ENCODE data around the gene TRIO.
"Not testable (repeated sequence)": the region's sequence is repeated elsewhere in the genome, so short reads cannot be mapped to it uniquely, and the experiment has no call there.

TRIO gene

DNA sequence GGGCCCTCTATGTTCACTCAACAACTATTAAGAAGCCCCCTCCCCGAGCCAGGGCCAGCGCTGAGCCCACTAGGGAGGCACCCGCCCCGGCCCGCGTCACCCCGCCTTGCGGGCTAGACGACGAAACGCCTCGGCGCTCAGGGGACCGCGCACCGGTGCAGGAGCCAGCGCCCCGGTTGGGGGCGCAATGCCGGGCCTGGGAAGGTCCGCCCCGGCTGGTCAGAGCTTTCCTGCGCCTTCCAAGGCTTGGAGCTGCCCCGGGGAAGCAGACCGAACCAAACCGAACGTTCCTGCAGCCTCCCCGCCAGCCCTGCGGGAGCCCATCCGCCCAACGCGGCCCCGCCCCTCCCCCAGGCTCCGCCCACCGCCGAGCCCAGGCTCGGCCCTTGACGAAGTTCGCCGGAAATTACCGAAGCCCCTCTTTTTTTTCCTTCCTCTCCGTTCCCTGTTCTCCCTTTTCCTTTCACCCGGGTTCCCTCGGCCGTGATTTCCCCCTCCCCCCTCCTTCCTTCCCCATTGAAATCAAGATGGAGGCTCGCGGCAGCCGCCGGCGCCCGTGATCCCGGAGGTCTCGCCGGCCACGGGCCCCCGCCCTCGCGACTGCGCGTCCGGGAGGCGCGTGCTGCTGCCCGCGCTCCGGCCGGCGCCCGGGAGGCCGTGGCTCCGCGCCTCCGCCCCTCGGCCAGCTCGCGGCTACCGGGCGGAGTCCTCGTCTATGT, at the start of gene TRIO:
Gene TRIO, plus strand, starts transcription at position 516 of the 719 bp plus-strand sequence. CDS start 384 bp downstream, outside the sequence.
- no peaks in the 10 kb centered on the region for H3K9me3 ChIP-seq (ENCODE audit: low read depth, low read length)
- peak; percentile 69 for DNase-seq (ENCODE audit: low read depth, low spot score)
- H3K36me3 ChIP-seq (ENCODE audit: insufficient read depth, low read length) = no peaks in the 10 kb centered on the region
- H3K27ac ChIP-seq = no peak within 1 kb of the TSS
- H3K9ac ChIP-seq (ENCODE audit: insufficient read length) = peak within 1 kb of the TSS; percentile 80
- peak within 1 kb of the TSS; percentile 91 for H3K4me3 ChIP-seq
- TF ChIP-seq POLR2AphosphoS5 (IDR thresholded peaks at IDR 0.05; ENCODE audit: borderline replicate concordance, low read depth, low read length) (peak; percentile 66), FOXP2 (optimal IDR thresholded peaks at IDR 0.05; ENCODE audit: control extremely low read depth, extremely low read length, insufficient read depth) (no peak), EZH2 (IDR thresholded peaks at IDR 0.05) (no peak)

DNA sequence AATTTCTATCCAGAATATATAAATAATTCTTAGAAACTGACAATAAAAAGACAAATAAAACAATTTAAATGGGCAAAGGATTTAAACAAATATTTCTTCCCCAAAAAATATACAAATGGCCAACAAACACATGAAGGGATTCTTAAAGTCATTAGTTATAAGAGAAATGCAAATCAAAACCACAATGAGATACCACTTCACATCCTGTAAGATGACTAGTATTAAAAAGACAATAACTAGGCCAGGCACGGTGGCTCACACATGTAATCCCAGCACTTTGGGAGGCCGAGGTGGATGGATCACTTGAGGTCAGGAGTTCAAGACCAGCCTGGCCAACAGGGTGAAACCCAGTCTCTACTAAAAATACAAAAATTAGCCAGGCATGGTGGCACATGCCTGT, 45.8 kb upstream of the TRIO start:
- not testable (repeated sequence) for H3K9ac ChIP-seq (ENCODE audit: insufficient read length)

DNA sequence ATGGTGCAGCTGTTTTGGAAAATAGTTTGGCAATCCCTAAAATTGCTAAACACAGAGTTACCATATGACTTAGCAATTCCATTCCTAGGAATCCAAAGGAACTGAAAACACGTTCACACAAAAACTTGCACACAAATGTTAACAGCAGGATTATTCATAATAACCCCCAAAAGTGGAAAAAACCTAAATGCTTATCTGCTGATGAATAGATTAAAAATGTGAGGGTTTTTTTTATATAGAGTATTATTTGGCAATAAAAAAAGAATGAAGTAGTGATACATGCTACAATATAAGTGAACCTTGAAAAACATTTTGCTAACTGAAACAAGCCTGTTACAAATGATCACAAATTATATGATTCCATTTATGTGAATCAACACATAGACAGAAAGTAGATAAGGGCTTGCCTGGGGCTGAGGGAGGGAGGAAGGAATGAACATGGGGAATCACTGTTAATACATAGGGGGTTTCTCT, 45.1 kb upstream of the TRIO start:
- no peak overlapping the region for H3K4me3 ChIP-seq
- no peak for DNase-seq (ENCODE audit: low read depth, low spot score)
- H3K27ac ChIP-seq = no peak overlapping the region
- H3K9me3 ChIP-seq (ENCODE audit: low read depth, low read length) = no peaks in the 10 kb centered on the region
- H3K9ac ChIP-seq (ENCODE audit: insufficient read length) = no peak overlapping the region
- no peaks in the 10 kb centered on the region for H3K36me3 ChIP-seq (ENCODE audit: insufficient read depth, low read length)
- no peak for TF ChIP-seq POLR2AphosphoS5 (IDR thresholded peaks at IDR 0.05; ENCODE audit: borderline replicate concordance, low read depth, low read length)
- TF ChIP-seq EZH2 (IDR thresholded peaks at IDR 0.05) = no peak
- TF ChIP-seq FOXP2 (optimal IDR thresholded peaks at IDR 0.05; ENCODE audit: control extremely low read depth, extremely low read length, insufficient read depth) = no peak

More for the DNA sequence above, 45.8 kb upstream of the TRIO start:
- H3K4me3 ChIP-seq; H3K36me3 ChIP-seq (ENCODE audit: insufficient read depth, low read length); H3K27ac ChIP-seq; DNase-seq (ENCODE audit: low read depth, low spot score); H3K9me3 ChIP-seq (ENCODE audit: low read depth, low read length): not testable (repeated sequence)

DNA sequence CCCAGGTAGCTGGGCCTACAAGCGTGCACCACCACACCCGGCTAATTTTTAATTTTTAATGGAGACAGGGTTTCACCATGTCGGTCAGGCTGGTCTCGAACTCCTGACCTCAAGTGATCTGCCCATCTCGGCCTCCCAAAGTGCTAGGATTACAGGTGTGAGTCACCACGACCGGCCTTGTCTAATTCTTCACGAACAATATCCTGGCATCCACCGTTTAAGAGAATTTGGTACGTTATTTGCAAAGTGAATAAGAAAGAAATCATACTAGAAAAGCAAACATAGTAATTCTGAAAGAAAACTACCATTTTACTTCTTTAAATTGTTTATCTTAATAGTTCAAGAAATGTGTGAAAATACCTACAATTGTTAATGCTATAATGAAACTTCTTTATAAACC, 42.9 kb upstream of the TRIO start:
- Histone ChIP-seq H3K4me3 (no peak overlapping the region), H3K27ac (no peak overlapping the region), H3K9ac (ENCODE audit: insufficient read length) (no peak overlapping the region), H3K36me3 (ENCODE audit: insufficient read depth, low read length) (no peaks in the 10 kb centered on the region), H3K9me3 (ENCODE audit: low read depth, low read length) (no peaks in the 10 kb centered on the region)
- TF ChIP-seq FOXP2 (optimal IDR thresholded peaks at IDR 0.05; ENCODE audit: control extremely low read depth, extremely low read length, insufficient read depth) = no peak
- no peak for TF ChIP-seq POLR2AphosphoS5 (IDR thresholded peaks at IDR 0.05; ENCODE audit: borderline replicate concordance, low read depth, low read length)
- TF ChIP-seq EZH2 (IDR thresholded peaks at IDR 0.05) = no peak
- DNase-seq (ENCODE audit: low read depth, low spot score) = no peak

DNA sequence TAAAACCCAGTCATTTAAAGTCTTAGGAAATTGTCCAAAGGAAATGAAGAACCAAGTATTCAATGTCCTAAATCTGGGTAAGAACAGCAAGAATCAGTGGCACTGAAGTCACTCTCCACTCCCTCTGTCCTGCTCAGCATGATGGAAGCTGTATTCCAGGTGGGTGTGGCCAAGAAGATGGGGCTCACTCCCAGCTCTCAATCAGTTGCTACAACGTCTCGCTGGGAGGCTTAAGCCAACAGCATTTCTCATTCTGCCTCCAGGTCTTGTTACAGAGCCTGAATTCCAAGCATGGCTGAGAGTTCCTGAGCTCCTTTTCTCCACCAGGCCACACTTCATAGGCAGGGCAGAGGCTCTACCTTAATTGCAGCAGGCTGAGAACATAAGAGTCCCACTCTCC, 41.2 kb upstream of the TRIO start:
- no peak overlapping the region for H3K4me3 ChIP-seq
- DNase-seq (ENCODE audit: low read depth, low spot score) = no peak
- H3K27ac ChIP-seq = no peak overlapping the region
- TF ChIP-seq POLR2AphosphoS5 (IDR thresholded peaks at IDR 0.05; ENCODE audit: borderline replicate concordance, low read depth, low read length) = no peak
- TF ChIP-seq EZH2 (IDR thresholded peaks at IDR 0.05) = no peak
- TF ChIP-seq FOXP2 (optimal IDR thresholded peaks at IDR 0.05; ENCODE audit: control extremely low read depth, extremely low read length, insufficient read depth) = no peak
- H3K36me3 ChIP-seq (ENCODE audit: insufficient read depth, low read length) = no peaks in the 10 kb centered on the region
- no peaks in the 10 kb centered on the region for H3K9me3 ChIP-seq (ENCODE audit: low read depth, low read length)
- H3K9ac ChIP-seq (ENCODE audit: insufficient read length) = no peak overlapping the region

DNA sequence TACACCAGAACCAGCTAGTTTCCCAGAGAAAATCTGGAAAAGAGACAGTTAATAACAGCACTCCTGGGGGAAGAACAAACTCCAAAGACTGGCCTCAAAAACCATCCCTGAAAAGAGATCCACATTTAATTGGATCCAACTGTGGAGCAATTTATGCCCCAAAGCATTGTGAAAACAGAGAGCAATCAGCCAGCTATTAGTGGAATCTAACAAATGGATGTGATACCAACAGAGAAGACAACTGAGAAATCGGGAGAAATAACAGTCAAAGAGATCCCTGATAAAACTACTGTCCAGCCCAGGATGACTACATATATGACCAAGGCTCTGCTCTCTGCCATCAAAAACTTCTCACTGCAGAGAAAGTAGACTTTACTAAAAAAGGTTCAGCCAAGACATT, 40.5 kb upstream of the TRIO start:
- no peak for DNase-seq (ENCODE audit: low read depth, low spot score)
- H3K27ac ChIP-seq = no peak overlapping the region
- H3K36me3 ChIP-seq (ENCODE audit: insufficient read depth, low read length) = no peaks in the 10 kb centered on the region

DNA sequence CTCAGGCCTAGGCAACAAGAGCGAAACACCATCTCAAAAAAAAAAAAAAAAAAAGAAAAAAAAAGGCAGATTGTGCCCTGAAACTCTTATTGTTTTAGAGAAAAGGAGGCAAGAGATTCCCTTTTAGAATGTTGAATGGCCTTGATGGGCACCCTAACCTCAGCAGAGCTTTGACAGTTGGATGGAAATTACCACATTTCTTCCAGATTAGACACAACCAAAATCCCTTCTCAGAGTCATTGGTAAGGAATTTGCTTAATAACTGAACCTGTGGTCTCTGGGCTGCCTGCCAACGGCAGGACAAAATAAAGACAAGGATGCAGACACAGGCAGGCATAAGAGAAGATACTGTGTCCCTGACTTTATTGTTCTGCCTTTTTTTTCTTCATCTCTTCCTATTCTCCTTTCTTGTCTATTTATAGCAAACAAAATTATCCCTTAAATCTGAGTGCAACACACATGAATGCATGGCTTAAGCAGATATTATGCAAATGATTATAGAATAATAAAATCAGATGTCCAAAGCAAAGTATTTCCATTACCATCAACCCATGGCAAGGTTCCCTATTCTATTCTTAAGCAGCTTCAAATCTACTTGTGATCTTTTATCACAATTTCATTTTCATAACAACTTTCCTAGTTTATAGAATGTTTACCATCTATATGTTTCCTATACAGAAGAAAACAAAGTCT, 37.3 kb upstream of the TRIO start:
- TF ChIP-seq FOXP2 (optimal IDR thresholded peaks at IDR 0.05; ENCODE audit: control extremely low read depth, extremely low read length, insufficient read depth) = no peak
- TF ChIP-seq EZH2 (IDR thresholded peaks at IDR 0.05) = no peak
- no peak for TF ChIP-seq POLR2AphosphoS5 (IDR thresholded peaks at IDR 0.05; ENCODE audit: borderline replicate concordance, low read depth, low read length)
- no peak for DNase-seq (ENCODE audit: low read depth, low spot score)
- no peaks in the 10 kb centered on the region for H3K36me3 ChIP-seq (ENCODE audit: insufficient read depth, low read length)

More for the DNA sequence above, 40.5 kb upstream of the TRIO start:
- no peak for TF ChIP-seq FOXP2 (optimal IDR thresholded peaks at IDR 0.05; ENCODE audit: control extremely low read depth, extremely low read length, insufficient read depth)
- no peak overlapping the region for H3K4me3 ChIP-seq
- no peaks in the 10 kb centered on the region for H3K9me3 ChIP-seq (ENCODE audit: low read depth, low read length)
- H3K9ac ChIP-seq (ENCODE audit: insufficient read length) = no peak overlapping the region

DNA sequence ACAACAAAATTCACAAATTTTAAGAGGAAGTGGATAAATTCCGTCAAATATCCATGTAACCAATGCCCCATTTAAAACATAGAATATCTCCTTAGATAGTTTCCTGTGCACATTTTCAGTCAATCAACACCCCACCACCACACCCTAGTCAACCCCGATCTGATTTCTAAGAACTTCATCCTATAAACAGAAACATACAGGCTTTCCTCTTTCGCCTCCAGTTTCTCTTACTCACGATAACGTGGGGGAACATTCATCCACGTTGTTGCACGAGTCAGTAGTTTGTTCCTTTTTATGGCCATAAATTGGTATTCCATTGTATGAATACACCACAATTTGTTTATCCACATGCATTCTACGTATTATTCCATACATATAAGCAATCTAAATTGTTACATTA, 35.6 kb upstream of the TRIO start:
- Histone ChIP-seq H3K4me3 (no peak overlapping the region), H3K9me3 (ENCODE audit: low read depth, low read length) (no peaks in the 10 kb centered on the region), H3K9ac (ENCODE audit: insufficient read length) (no peak overlapping the region), H3K27ac (no peak overlapping the region), H3K36me3 (ENCODE audit: insufficient read depth, low read length) (no peaks in the 10 kb centered on the region)
- TF ChIP-seq POLR2AphosphoS5 (IDR thresholded peaks at IDR 0.05; ENCODE audit: borderline replicate concordance, low read depth, low read length) (no peak), EZH2 (IDR thresholded peaks at IDR 0.05) (no peak), FOXP2 (optimal IDR thresholded peaks at IDR 0.05; ENCODE audit: control extremely low read depth, extremely low read length, insufficient read depth) (no peak)
- no peak for DNase-seq (ENCODE audit: low read depth, low spot score)

More for the DNA sequence above, 37.3 kb upstream of the TRIO start:
- no peak overlapping the region for H3K9ac ChIP-seq (ENCODE audit: insufficient read length)
- no peak overlapping the region for H3K27ac ChIP-seq
- H3K4me3 ChIP-seq = no peak overlapping the region
- H3K9me3 ChIP-seq (ENCODE audit: low read depth, low read length) = no peaks in the 10 kb centered on the region
